Body of pancreas (tissue), 4 donors: ENCODE results near the gene ZNF668.

Source experiments
- CTCF ChIP-seq, 7 experiments: fragments of 450-650 bp in 4 of 7; fragments of 200-600 bp in 3 of 7; sonication (generic) in 3 of 7; IDR thresholded peaks; one replicate each; pipeline ENCODE4 v1.5.1; 2016 to 2019; ENCODE audit warnings: antibody characterized with exemption in 7 of 7
- POLR2A ChIP-seq, 3 donors: fragments of 450-650 bp; IDR thresholded peaks; one replicate each; pipeline ENCODE4 v1.6.1; 2016; ENCODE audit warnings: antibody characterized with exemption in 3 of 3, mild to moderate bottlenecking in 2 of 3

- TF ChIP-seq CTCF (IDR thresholded peaks at IDR 0.05) = no peak
- TF ChIP-seq POLR2A (IDR thresholded peaks at IDR 0.05) = no peak
These were observed 46.1 kb upstream of the ZNF668 start for GRCh38 chr16:31120129-31120528.
